Testis (tissue), 2 donors: ENCODE data around the gene GABRR3.

Experiments used
- CTCF ChIP-seq, 3 experiments: fragments of 450-650 bp in 2 of 3; fragments of 200-600 bp in 1 of 3; sonication (generic) in 1 of 3; IDR thresholded peaks; one replicate each; pipeline ENCODE4 v1.5.1; 2016 to 2019; ENCODE audit warnings: antibody characterized with exemption in 3 of 3, mild to moderate bottlenecking in 2 of 3, moderate library complexity in 1 of 3
- POLR2A ChIP-seq: fragments of 450-650 bp; IDR thresholded peaks from one replicate; pipeline ENCODE4 v1.6.1; 2017; ENCODE audit warnings: antibody characterized with exemption, mild to moderate bottlenecking, moderate library complexity

- TF ChIP-seq CTCF (IDR thresholded peaks at IDR 0.05) (no peak), POLR2A (no peak)
Measured at GRCh38 chr3:98014268-98014585, 20.9 kb downstream of the GABRR3 start.
